HEK293T (cell line): Measurements from ENCODE around the gene PREX1.

ENCODE experiments used
- ELF4 ChIP-seq: fragments of 450-650 bp; IDR thresholded peaks from 2 replicates; pipeline ENCODE4 v1.6.1; 2017; ENCODE audit warnings: antibody characterized with exemption
- FOXK2 ChIP-seq: fragments of 450-650 bp; IDR thresholded peaks from 2 replicates; pipeline ENCODE4 v1.6.1; 2016; ENCODE audit warnings: mild to moderate bottlenecking
- NFRKB ChIP-seq: fragments of 450-650 bp; IDR thresholded peaks from 2 replicates; pipeline ENCODE4 v1.6.1; 2016; ENCODE audit warnings: mild to moderate bottlenecking, moderate library complexity
- SP1 ChIP-seq: fragments of 450-650 bp; IDR thresholded peaks from 2 replicates; pipeline ENCODE4 v1.6.1; 2017

- no peak for TF ChIP-seq ELF4
- TF ChIP-seq FOXK2: no peak
- TF ChIP-seq NFRKB: no peak
- TF ChIP-seq SP1: no peak
Observed at GRCh38 chr20:48774696-48775095, 53.1 kb downstream of the PREX1 start.
